Measurements from ENCODE around the gene JAK3. TPM values are rescaled to one million over a fixed set of nuclear protein-coding genes. Genes with fewer than 3 reads are reported as not detected.

JAK3 gene
- polyA plus RNA-seq, 4 donors, result 0.67 to 6.8 (median 2.5) TPM

GRCh38 chr19:17796013-17796837 lies 51.6 kb downstream of the JAK3 start:
- Histone ChIP-seq H3K27me3 (ENCODE audit: control insufficient read depth in 3 of 3, insufficient read depth in 3 of 3, low read length in 3 of 3) (peaks cover 0 to 10% (median 3%) of the 10 kb centered on the region in 3 donors), H3K9me3 (ENCODE audit: control insufficient read depth in 2 of 2, insufficient read depth in 1 of 2, low read depth in 1 of 2, low read length in 1 of 2) (no peaks in the 10 kb centered on the region), H3K4me3 (ENCODE audit: low read depth in 1 of 3, low read length in 3 of 3) (peak overlapping the region; percentile 62 to 91 (median 88)), H3K27ac (ENCODE audit: low read depth in 1 of 3, low read length in 2 of 3) (peak overlapping the region; percentile 96 to 99 (median 97)), H3K36me3 (ENCODE audit: control insufficient read depth in 3 of 3, insufficient read depth in 2 of 3, low read depth in 1 of 3, low read length in 3 of 3) (peaks cover 0 to 33% (median 0%) of the 10 kb centered on the region in 3 donors), H3K4me1 (ENCODE audit: control insufficient read depth in 3 of 3, insufficient read depth in 2 of 3, low read depth in 1 of 3, low read length in 2 of 3) (peaks cover 0 to 45% (median 10%) of the 10 kb centered on the region in 3 donors)
- WGBS, 3 donors, result 20 to 46% (median 29%) methylated on average over 6 of the region's 6 CpGs
- FAIRE-seq (no peak), DNase-seq (peak; percentile 96 to 97)

GRCh38 chr19:17795495-17795856 lies 52.3 kb downstream of the JAK3 start:
- peaks cover 0 to 10% (median 3%) of the 10 kb centered on the region in 3 donors for H3K27me3 ChIP-seq (ENCODE audit: control insufficient read depth in 3 of 3, insufficient read depth in 3 of 3, low read length in 3 of 3)
- FAIRE-seq (no peak), DNase-seq (no peak)
- peak overlapping the region; percentile 96 to 99 (median 97) for H3K27ac ChIP-seq (ENCODE audit: low read depth in 1 of 3, low read length in 2 of 3)
- peak overlapping the region; percentile 62 to 91 (median 88) for H3K4me3 ChIP-seq (ENCODE audit: low read depth in 1 of 3, low read length in 3 of 3)
- 10 to 30% (median 11%) methylated on average over 14 of the region's 14 CpGs for WGBS, 3 donors
- peaks cover 0 to 27% (median 0%) of the 10 kb centered on the region in 3 donors for H3K36me3 ChIP-seq (ENCODE audit: control insufficient read depth in 3 of 3, insufficient read depth in 2 of 3, low read depth in 1 of 3, low read length in 3 of 3)
- H3K4me1 ChIP-seq (ENCODE audit: control insufficient read depth in 3 of 3, insufficient read depth in 2 of 3, low read depth in 1 of 3, low read length in 2 of 3), result peaks cover 0 to 51% (median 10%) of the 10 kb centered on the region in 3 donors
- H3K9me3 ChIP-seq (ENCODE audit: control insufficient read depth in 2 of 2, insufficient read depth in 1 of 2, low read depth in 1 of 2, low read length in 1 of 2), result no peaks in the 10 kb centered on the region

GRCh38 chr19:17794731-17795494 lies 52.9 kb downstream of the JAK3 start, which contains the start of gene B3GNT3:
Gene B3GNT3 (plus strand): TSS chr19:17795138. CDS start chr19:17807808, 12,670 bp downstream.
- FAIRE-seq (no peak), DNase-seq (peak; percentile 97)
- H3K36me3 ChIP-seq (ENCODE audit: control insufficient read depth in 3 of 3, insufficient read depth in 2 of 3, low read depth in 1 of 3, low read length in 3 of 3), result peaks cover 0 to 21% (median 0%) of the 10 kb centered on the region in 3 donors
- 4 to 6% (median 4%) methylated on average over 47 to 50 of the region's 50 CpGs for WGBS, 3 donors
- peak within 1 kb of the TSS; percentile 62 to 91 (median 88) for H3K4me3 ChIP-seq (ENCODE audit: low read depth in 1 of 3, low read length in 3 of 3)
- H3K4me1 ChIP-seq (ENCODE audit: control insufficient read depth in 3 of 3, insufficient read depth in 2 of 3, low read depth in 1 of 3, low read length in 2 of 3), result peaks cover 0 to 55% (median 10%) of the 10 kb centered on the region in 3 donors
- peak within 1 kb of the TSS; percentile 96 to 99 (median 97) for H3K27ac ChIP-seq (ENCODE audit: low read depth in 1 of 3, low read length in 2 of 3)
- H3K9me3 ChIP-seq (ENCODE audit: control insufficient read depth in 2 of 2, insufficient read depth in 1 of 2, low read depth in 1 of 2, low read length in 1 of 2), result no peaks in the 10 kb centered on the region
- H3K27me3 ChIP-seq (ENCODE audit: control insufficient read depth in 3 of 3, insufficient read depth in 3 of 3, low read length in 3 of 3), result peaks cover 0 to 10% (median 3%) of the 10 kb centered on the region in 3 donors

GRCh38 chr19:17794412-17794730 lies 53.4 kb downstream of the JAK3 start:
- peaks cover 0 to 10% (median 3%) of the 10 kb centered on the region in 3 donors for H3K27me3 ChIP-seq (ENCODE audit: control insufficient read depth in 3 of 3, insufficient read depth in 3 of 3, low read length in 3 of 3)
- H3K36me3 ChIP-seq (ENCODE audit: control insufficient read depth in 3 of 3, insufficient read depth in 2 of 3, low read depth in 1 of 3, low read length in 3 of 3), result peaks cover 0 to 16% (median 0%) of the 10 kb centered on the region in 3 donors
- H3K4me3 ChIP-seq (ENCODE audit: low read depth in 1 of 3, low read length in 3 of 3), result peak overlapping the region in 2 of 3 donors; percentile 88 to 91
- H3K27ac ChIP-seq (ENCODE audit: low read depth in 1 of 3, low read length in 2 of 3), result peak overlapping the region; percentile 96 to 99 (median 97)
- H3K9me3 ChIP-seq (ENCODE audit: control insufficient read depth in 2 of 2, insufficient read depth in 1 of 2, low read depth in 1 of 2, low read length in 1 of 2), result no peaks in the 10 kb centered on the region
- FAIRE-seq (no peak), DNase-seq (no peak)
- peaks cover 0 to 50% (median 8%) of the 10 kb centered on the region in 3 donors for H3K4me1 ChIP-seq (ENCODE audit: control insufficient read depth in 3 of 3, insufficient read depth in 2 of 3, low read depth in 1 of 3, low read length in 2 of 3)
- 11 to 44% (median 18%) methylated on average over 9 of the region's 9 CpGs for WGBS, 3 donors

GRCh38 chr19:17790059-17790780 lies 57.6 kb downstream of the JAK3 start:
- Histone ChIP-seq H3K27ac (ENCODE audit: low read depth in 1 of 3, low read length in 2 of 3) (peak overlapping the region in 1 of 3 donors; percentile 57), H3K36me3 (ENCODE audit: control insufficient read depth in 3 of 3, insufficient read depth in 2 of 3, low read depth in 1 of 3, low read length in 3 of 3) (peaks cover 0 to 2% (median 0%) of the 10 kb centered on the region in 3 donors), H3K27me3 (ENCODE audit: control insufficient read depth in 3 of 3, insufficient read depth in 3 of 3, low read length in 3 of 3) (peaks cover 0 to 6% (median 0%) of the 10 kb centered on the region in 3 donors), H3K4me3 (ENCODE audit: low read depth in 1 of 3, low read length in 3 of 3) (no peak overlapping the region), H3K9me3 (ENCODE audit: control insufficient read depth in 2 of 2, insufficient read depth in 1 of 2, low read depth in 1 of 2, low read length in 1 of 2) (no peaks in the 10 kb centered on the region), H3K4me1 (ENCODE audit: control insufficient read depth in 3 of 3, insufficient read depth in 2 of 3, low read depth in 1 of 3, low read length in 2 of 3) (peaks cover 0 to 28% (median 8%) of the 10 kb centered on the region in 3 donors)
- FAIRE-seq (no peak), DNase-seq (peak; percentile 67 to 68)
- WGBS, 3 donors, result 28 to 57% (median 44%) methylated on average over 6 of the region's 6 CpGs

- Histone ChIP-seq H3K27ac (ENCODE audit: low read depth in 1 of 3, low read length in 2 of 3) (no peak overlapping the region), H3K4me3 (ENCODE audit: low read depth in 1 of 3, low read length in 3 of 3) (no peak overlapping the region), H3K4me1 (ENCODE audit: control insufficient read depth in 3 of 3, insufficient read depth in 2 of 3, low read depth in 1 of 3, low read length in 2 of 3) (peaks cover 0 to 22% (median 4%) of the 10 kb centered on the region in 3 donors), H3K27me3 (ENCODE audit: control insufficient read depth in 3 of 3, insufficient read depth in 3 of 3, low read length in 3 of 3) (no peaks in the 10 kb centered on the region), H3K9me3 (ENCODE audit: control insufficient read depth in 2 of 2, insufficient read depth in 1 of 2, low read depth in 1 of 2, low read length in 1 of 2) (no peaks in the 10 kb centered on the region), H3K36me3 (ENCODE audit: control insufficient read depth in 3 of 3, insufficient read depth in 2 of 3, low read depth in 1 of 3, low read length in 3 of 3) (peaks cover 0 to 8% (median 0%) of the 10 kb centered on the region in 3 donors)
- WGBS, 3 donors, result 90 to 100% (median 91%) methylated on average over 2 of the region's 2 CpGs
- no peak for FAIRE-seq
- no peak for DNase-seq
Measured at GRCh38 chr19:17788632-17789031, 59.1 kb downstream of the JAK3 start.

- Histone ChIP-seq H3K27ac (ENCODE audit: low read depth in 1 of 3, low read length in 2 of 3) (no peak overlapping the region), H3K9me3 (ENCODE audit: control insufficient read depth in 2 of 2, insufficient read depth in 1 of 2, low read depth in 1 of 2, low read length in 1 of 2) (no peaks in the 10 kb centered on the region), H3K4me3 (ENCODE audit: low read depth in 1 of 3, low read length in 3 of 3) (no peak overlapping the region), H3K4me1 (ENCODE audit: control insufficient read depth in 3 of 3, insufficient read depth in 2 of 3, low read depth in 1 of 3, low read length in 2 of 3) (peaks cover 0 to 20% (median 4%) of the 10 kb centered on the region in 3 donors), H3K27me3 (ENCODE audit: control insufficient read depth in 3 of 3, insufficient read depth in 3 of 3, low read length in 3 of 3) (no peaks in the 10 kb centered on the region), H3K36me3 (ENCODE audit: control insufficient read depth in 3 of 3, insufficient read depth in 2 of 3, low read depth in 1 of 3, low read length in 3 of 3) (peaks cover 0 to 8% (median 0%) of the 10 kb centered on the region in 3 donors)
- FAIRE-seq, result no peak
- WGBS, 3 donors, result 93 to 95% (median 94%) methylated on average over 14 of the region's 14 CpGs
- no peak for DNase-seq
Measured at GRCh38 chr19:17787274-17787913, 60.4 kb downstream of the JAK3 start.

Data from small intestine (tissue), 7 donors.